Nephron progenitor cell (in vitro differentiated cells): ENCODE results near the gene TBKBP1.

ENCODE experiments used
- DNase-seq: peaks from one replicate; pipeline ENCODE4 v3.0.0; 2021
- H3K27ac Mint-ChIP-seq: 2 replicates; pipeline ENCODE4 v1.8.0; 2021; ENCODE audit warnings: mild to moderate bottlenecking, moderate library complexity, mixed read lengths
- H3K27me3 Mint-ChIP-seq: 2 replicates; pipeline ENCODE4 v1.8.0; 2021; ENCODE audit warnings: mild to moderate bottlenecking, low read depth, mixed read lengths; ENCODE audit not compliant: poor library complexity
- H3K36me3 Mint-ChIP-seq: 2 replicates; pipeline ENCODE4 v1.8.0; 2021; ENCODE audit warnings: low read depth, mixed read lengths
- H3K4me1 Mint-ChIP-seq: 2 replicates; pipeline ENCODE4 v1.8.0; 2021; ENCODE audit warnings: mixed read lengths
- H3K4me3 Mint-ChIP-seq: 2 replicates; pipeline ENCODE4 v1.8.0; 2021; ENCODE audit warnings: mild to moderate bottlenecking, moderate library complexity, mixed read lengths
- H3K9me3 Mint-ChIP-seq: 2 replicates; pipeline ENCODE4 v1.8.0; 2021; ENCODE audit warnings: mild to moderate bottlenecking, moderate library complexity, mixed read lengths
- CTCF ChIP-seq: fragments of 200-600 bp; sonication (generic); IDR thresholded peaks from 2 replicates; pipeline ENCODE4 v1.5.0; 2021; ENCODE audit warnings: antibody characterized with exemption

TBKBP1 gene

DNA sequence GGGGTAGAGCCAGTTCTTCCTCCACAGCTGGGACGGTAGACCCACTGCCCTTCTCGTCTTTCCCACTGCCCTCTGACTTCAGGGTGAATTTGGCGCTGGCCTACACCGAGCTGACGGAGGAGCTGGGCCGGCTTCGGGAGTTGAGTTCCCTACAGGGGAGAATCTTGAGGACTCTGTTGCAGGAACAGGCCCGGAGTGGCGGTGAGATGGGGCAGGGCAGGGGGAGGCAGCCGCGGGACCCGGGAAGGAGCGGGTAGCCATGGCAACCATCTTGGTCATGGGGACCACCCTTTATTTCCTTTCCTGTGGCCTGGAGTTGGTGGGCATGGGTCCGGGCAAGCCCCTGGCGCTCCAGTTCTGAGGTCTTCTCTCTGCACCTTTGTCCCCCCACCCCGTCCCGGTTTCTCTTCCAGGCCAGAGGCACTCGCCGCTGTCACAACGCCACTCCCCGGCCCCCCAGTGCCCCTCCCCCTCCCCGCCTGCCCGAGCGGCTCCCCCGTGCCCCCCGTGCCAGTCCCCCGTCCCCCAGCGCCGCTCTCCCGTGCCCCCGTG, 14.4 kb downstream of the TBKBP1 start:
- no peak for TF ChIP-seq CTCF
- Mint-ChIP-seq H3K27ac (no peak overlapping the region), H3K9me3 (no peaks in the 10 kb centered on the region), H3K4me3 (peak overlapping the region; percentile 36), H3K36me3 (peaks cover 37% of the 10 kb centered on the region), H3K4me1 (peaks cover 45% of the 10 kb centered on the region), H3K27me3 (peaks cover 41% of the 10 kb centered on the region)
- DNase-seq, result no peak

DNA sequence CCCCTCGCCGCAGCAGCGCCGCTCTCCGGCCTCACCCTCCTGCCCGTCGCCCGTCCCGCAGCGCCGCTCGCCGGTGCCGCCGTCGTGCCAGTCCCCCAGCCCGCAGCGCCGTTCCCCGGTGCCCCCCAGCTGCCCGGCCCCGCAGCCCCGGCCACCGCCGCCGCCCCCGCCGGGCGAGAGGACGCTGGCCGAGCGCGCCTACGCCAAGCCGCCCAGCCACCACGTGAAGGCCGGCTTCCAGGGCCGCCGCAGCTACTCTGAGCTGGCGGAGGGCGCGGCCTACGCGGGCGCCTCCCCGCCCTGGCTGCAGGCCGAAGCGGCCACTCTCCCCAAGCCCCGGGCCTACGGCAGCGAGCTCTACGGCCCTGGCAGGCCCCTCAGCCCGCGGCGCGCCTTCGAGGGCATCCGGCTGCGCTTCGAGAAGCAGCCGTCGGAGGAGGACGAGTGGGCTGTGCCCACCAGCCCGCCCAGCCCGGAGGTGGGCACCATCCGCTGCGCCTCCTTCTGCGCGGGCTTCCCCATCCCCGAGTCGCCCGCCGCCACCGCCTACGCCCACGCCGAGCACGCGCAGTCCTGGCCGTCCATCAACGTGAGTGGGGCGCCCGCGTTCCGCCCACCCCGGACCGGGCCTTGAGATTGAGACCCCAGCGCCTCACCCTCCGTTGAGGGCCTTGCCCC, 15.0 kb downstream of the TBKBP1 start:
- no peak overlapping the region for H3K27ac Mint-ChIP-seq
- no peak overlapping the region for H3K4me3 Mint-ChIP-seq
- H3K4me1 Mint-ChIP-seq, result peaks cover 46% of the 10 kb centered on the region
- no peak for DNase-seq
- no peaks in the 10 kb centered on the region for H3K9me3 Mint-ChIP-seq
- no peak for TF ChIP-seq CTCF
- H3K27me3 Mint-ChIP-seq, result peaks cover 44% of the 10 kb centered on the region
- H3K36me3 Mint-ChIP-seq, result peaks cover 37% of the 10 kb centered on the region

DNA sequence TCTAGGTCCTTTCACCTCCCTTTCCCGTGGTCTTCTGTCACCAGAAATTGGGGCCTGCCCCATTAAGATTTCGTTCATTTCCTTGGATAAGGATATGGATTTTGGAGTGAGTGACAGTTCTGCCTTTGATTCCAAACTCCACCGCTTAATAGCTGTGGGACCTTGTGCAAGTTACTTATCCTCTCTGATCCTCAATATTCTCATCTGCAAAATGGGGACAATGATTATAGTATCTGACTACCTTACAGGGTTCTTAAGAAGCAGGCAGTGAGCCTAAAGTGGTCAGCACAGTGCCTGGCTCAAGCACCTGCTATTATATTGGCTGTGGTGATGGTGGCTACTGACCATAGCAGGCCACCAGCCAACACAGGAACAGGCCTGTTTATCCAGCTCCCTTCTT, 15.6 kb downstream of the TBKBP1 start:
- peaks cover 47% of the 10 kb centered on the region for H3K27me3 Mint-ChIP-seq
- H3K36me3 Mint-ChIP-seq, result peaks cover 34% of the 10 kb centered on the region
- H3K9me3 Mint-ChIP-seq, result no peaks in the 10 kb centered on the region
- TF ChIP-seq CTCF, result no peak
- peaks cover 47% of the 10 kb centered on the region for H3K4me1 Mint-ChIP-seq
- H3K4me3 Mint-ChIP-seq, result no peak overlapping the region
- no peak for DNase-seq
- H3K27ac Mint-ChIP-seq, result no peak overlapping the region

GRCh38 chr17:47711366-47712099, 17.6 kb downstream of the TBKBP1 start:
- Mint-ChIP-seq H3K4me3 (no peak overlapping the region), H3K4me1 (peaks cover 40% of the 10 kb centered on the region), H3K9me3 (no peaks in the 10 kb centered on the region), H3K36me3 (peaks cover 18% of the 10 kb centered on the region), H3K27me3 (peaks cover 42% of the 10 kb centered on the region), H3K27ac (no peak overlapping the region)
- no peak for TF ChIP-seq CTCF
- DNase-seq, result no peak

- peak overlapping the region; percentile 29 for H3K27ac Mint-ChIP-seq
- DNase-seq, result no peak
- H3K27me3 Mint-ChIP-seq, result peaks cover 38% of the 10 kb centered on the region
- no peaks in the 10 kb centered on the region for H3K9me3 Mint-ChIP-seq
- H3K4me3 Mint-ChIP-seq, result no peak overlapping the region
- no peak for TF ChIP-seq CTCF
- peaks cover 13% of the 10 kb centered on the region for H3K36me3 Mint-ChIP-seq
- H3K4me1 Mint-ChIP-seq, result peaks cover 44% of the 10 kb centered on the region
Observed at GRCh38 chr17:47712330-47713023, 18.5 kb downstream of the TBKBP1 start.
